Activated CD4-positive, alpha-beta T cell treated with anti-CD3 and anti-CD28 coated beads, Interleukin-2, amount 50 U/mL, for 4 hours (primary cell): ENCODE results near the gene FUT8.

Source experiments
- DNase-seq, 2 experiments: peaks; one replicate each; pipeline ENCODE4 v3.0.0-alpha.2; 2020

Gene FUT8

DNA sequence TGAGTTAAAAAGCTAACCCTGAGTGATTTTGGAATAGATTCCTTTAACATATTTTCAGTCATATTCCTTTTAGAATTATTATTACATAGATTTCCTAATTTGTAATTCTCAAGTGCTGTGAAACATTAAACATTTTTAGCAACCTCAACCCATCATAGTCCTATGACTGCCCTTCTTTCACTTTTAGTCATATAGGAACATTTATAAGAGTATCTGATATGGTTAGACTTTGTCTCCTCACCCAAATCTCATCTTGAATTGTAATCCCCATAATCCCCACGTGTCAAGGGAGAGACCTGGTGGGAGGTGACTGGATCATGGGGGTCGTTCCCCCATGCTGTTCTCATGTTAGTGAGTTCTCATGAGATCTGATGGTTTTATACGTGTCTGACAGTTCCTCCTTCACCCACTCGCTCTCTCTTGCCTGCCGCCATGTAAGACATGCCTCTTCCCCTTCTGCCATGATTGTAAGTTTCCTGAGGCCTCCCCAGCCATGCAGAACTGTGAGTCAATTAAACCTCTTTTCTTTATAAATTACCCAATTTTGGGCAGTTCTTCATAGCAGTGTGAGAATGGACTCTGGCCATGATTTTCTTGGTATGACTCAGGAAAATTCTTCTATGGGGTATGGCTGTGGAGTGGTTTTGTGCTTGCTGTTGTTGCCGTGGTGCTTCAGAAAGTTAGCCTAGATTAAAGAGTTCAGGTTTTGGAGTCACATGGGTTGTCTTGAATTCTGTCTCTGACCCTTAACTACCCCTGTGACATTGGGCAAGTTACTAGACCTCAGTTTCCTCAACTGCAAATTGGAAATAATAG lies 83.9 kb downstream of the FUT8 start:
- no peak for DNase-seq

DNA sequence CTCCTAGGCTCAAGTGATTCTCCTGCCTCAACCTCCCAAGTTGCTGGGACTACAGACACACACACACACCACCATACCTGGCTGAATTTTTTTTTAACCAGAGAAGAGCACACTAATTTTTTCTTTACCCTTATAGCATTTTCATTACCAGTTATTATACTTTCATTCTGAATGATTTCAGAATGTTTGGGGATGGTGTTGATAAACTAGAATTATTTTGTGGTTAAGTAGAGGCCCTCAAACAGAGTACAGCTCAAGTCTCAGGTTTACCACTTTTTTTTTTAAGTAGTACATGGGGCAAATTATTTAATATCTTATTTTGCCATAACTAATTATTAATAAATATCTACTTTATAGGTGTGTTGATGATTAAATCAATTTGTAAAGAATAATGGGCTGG lies 86.6 kb downstream of the FUT8 start:
- no peak for DNase-seq

DNA sequence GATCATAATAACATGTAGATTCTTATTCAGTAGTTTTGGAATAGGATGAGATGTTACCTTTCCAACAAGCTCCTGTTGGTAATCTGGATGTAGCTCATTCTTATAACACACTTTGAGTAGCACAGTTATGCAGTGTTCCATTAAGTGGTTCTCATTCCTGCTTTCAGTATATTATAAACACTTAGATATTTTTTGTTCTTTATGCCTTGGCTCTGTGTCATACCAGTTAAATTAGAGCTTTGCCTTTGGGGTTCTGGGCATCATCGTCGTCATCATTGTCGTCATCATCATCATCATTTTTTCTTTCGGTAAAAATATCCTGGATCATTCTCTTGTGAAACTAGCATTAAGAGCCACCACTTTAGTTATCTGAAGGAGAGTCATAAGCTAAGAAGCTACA lies 87.5 kb downstream of the FUT8 start:
- no peak for DNase-seq

DNA sequence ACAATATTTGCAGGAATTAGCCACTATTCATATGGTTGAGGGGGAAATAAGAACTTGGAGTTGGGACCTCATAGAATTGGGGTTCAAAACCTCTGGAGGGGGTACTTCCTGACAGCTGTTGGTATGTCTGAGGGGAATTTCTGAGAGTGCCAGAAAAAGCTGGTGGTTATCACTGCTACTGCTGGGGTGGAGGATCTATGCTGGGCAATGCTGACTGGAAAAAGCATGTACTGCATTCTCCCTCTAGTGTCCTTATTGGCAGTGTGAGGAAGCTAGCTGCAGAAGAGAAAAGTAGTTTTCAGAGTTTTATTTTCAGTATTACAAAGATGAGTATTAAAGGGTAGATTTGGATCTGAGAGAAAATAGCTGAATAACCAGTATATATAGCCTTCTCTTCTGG lies 88.8 kb downstream of the FUT8 start:
- DNase-seq: no peak

DNA sequence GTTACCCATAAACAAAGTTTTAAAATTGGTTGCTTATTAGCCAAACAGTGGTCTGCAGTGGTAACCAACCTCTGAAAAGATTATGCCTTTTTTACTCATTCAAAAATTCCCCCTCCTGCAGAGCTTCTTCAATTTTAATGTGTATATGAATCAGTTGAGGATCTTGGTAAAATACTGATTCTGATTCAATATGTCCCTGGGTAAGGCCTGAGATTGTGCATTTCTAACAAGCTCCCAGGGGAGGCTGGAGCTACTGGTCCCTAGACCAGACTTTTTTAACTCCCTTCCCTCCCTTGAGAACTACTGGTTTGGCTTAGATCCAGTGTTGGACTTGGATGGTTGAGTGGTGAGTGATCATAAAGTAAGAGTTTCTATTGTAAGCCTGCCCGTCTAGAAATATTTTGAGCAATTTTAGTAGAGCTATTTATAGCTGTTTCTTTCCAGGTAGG lies 90.2 kb downstream of the FUT8 start:
- no peak for DNase-seq

DNA sequence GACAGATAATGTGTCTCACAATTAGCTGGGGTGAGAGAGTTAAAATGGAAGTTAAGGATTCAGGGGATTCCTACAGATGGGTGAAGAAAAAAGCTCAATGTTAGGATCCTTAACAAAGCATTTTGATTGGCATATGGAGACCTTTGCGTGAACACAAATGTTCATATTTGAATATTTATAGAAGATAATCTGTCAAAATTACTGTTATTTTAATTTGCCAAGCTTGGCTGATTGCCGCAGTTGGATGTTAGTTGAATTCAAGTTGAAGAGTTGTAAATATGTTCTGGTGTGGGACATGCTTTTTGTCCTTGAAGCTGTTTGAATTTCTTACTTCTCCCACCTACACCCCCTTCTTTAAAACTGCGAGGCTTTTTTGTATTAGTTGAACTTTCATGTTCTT lies 91.2 kb downstream of the FUT8 start:
- no peak for DNase-seq

DNA sequence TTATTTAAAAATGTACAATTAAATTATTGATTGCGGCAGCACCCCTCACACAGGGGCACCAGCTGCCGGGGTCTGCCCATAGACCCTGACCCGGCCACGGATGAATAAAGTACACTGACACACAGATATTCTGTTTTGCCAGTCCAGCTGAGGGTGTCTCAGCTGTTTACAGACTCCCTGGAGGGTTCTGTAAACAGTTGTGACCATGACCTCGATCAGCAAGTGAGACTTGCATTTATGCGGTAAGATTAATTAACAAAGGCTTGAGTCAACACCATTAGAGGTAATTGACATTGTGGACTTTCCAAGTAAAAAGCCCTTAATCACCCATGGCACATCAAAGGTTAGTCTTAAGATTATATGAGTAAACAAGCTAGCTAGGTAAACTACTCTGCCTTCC lies 94.3 kb downstream of the FUT8 start:
- DNase-seq: no peak

DNA sequence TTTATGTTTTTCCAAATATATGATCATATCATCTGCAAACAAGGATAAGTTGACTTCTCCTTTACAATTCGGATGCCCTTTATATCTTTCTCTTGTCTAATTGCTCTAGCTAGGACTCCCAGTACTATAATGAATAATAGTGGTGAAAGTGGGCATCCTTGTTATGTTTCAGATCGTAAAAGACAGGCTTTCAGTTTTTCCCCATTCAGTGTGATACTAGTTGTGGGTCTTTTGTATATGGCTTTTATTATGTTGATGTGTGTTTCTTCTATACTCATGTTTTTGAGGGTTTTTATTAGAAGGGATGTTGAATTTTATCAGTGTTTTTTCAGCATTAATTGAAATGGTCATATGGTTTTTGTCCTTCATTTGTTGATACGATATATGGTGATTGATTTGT lies 97.3 kb downstream of the FUT8 start:
- no peak for DNase-seq

DNA sequence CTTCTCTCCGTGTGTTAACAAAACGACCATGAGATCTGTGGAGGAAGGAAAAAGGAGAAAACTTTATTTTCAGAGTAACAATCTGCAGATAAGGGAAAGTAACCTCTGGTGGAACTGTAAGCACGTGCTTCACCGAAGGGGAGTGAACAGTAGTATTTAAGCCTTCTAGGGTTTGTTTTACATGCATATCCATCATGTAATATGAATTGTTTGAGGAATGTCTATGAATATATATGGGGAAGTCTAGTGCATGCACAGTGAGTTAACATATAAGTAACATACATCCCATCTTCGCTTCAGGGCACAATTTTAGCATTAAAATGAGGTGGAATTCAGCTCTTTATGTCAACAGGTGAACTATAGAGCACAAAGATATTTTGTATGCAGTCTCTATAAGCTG lies 101.1 kb downstream of the FUT8 start:
- DNase-seq: no peak

DNA sequence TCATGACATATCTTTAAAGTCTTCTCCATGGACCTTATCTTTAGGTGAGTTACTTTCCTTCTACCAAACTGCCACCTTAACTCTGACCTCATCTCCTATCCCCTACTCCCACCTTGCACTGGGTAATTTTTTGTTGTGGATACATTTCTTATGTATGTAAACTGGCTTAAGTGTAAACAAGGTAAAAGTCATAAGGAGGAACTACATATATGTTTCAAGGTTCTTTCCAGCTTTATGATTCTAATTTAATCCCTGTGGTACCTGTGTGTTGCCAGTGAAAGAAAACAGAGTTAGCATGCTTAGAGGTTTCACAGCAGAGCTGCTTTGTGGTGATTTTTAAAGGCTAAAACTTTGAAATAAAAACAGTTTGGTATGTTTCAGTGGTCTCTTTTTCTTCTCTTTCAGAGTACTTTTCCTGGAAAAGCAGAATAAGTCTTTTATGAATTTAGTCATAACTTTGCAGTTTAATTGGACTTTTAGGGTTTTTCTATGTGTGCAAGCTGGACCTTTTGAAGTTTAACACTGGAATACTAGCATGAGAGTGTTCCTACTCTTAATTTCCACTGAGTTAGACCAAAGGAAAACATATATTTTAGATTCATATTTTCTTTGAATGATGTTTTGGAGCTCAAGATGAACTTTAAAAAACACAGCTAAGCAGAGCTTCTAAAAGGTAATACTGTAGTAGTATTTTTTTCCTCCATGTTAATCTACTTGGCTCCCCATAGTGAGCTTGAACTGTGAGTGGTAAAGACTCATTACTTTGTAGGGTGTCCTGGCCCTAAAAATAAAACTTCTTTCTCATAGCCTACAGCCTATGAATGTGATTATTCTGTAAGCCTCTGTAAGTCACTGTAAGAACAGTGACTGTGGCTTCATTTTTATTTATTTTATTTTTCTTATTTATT lies 105.4 kb downstream of the FUT8 start:
- DNase-seq: no peak

DNA sequence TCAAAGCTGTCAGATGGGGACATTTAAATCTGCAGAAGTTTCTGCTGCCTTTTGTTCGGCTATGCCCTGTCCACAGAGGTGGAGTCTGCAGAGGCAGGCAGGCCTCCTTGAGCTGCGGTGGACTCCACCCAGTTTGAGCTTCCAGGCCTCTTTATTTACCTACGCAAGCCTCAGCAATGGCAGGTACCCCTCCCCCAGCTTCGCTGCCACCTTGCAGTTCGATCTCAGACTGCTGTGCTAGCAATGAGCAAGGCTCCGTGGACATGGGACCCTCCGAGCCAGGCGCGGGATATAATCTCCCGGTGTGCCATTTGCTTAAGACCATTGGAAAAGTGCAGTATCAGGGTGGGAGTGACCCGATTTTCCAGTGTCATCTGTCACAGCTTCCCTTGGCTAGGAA lies 115.5 kb downstream of the FUT8 start:
- DNase-seq: no peak

DNA sequence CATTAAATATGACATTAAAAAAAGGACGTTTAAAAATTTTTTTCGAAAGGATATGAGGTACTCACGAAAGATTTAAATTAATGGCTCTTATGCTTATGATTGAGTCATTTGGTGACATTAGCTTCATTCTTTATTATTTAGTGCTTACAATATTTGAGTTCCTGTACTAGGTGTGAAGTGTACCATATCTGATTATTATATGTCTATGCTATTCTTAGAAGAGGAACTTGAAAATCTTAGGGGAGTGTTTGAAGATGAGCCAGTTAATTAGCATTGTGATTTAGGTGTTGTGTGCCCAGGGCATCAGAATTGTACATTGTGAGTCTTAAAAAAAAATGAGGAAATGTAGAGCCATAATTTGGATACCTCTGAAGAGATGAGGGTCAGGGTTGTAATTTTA lies 118.6 kb downstream of the FUT8 start:
- no peak for DNase-seq

DNA sequence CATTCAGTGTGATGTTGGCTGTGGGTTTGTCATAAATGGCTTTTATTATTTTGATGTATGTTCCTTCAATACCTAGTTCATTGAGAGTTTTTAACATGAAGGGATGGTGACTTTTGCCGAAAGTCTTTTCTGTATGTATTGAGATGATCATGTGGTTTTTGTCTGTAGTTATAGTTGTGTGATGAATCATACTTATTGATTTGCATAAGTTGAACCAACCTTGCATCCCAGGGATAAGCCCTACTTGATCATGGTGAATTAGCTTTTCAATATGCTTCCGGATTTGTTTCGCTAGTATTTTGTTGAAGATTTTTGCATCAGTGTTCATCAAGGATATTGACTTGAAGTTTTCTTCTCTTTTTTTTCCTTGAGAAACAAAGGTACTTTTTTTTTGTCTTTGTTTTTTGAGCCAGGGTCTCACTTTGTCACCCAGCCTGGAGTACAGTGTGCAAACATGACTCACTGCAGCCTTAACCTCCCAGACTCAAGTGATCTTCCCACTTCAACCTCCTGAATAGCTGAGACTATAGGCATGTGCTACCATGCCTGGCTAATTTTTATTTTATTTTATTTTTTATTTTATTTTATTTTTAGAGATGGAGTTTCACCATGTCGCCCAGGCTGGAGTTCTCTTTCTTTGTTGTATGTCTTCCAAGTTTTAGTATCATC lies 121.3 kb downstream of the FUT8 start:
- DNase-seq: no peak

DNA sequence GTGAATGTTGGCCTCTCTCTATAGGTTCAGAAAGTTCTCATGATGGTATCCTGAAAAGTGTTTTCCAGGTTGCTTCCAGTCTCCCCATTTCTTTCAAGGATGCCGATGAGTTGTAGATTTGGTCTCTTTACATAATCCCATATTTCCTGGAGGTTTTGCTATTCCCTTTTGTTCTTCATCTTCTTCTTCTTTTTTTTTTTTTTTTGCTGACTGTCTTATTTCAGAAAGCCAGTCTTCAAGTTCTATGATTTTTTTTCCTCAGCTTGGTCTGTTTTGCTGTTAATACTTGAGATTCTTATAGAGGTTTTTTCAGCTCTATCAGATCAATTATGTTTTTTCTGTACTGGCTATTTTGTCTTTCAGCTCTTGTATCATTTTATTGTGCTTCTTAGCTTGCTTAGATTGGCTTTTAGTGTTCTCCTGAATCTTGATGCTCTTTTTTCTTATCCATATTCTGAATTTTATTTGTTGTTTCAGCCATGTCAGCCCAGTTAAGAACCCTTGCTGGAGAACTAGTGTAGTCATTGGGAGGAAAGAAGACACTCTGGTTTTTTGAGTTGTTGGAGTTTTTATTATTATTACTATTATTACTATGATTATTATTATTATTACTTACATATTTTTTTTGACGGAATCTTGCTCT lies 124.4 kb downstream of the FUT8 start:
- DNase-seq: no peak

DNA sequence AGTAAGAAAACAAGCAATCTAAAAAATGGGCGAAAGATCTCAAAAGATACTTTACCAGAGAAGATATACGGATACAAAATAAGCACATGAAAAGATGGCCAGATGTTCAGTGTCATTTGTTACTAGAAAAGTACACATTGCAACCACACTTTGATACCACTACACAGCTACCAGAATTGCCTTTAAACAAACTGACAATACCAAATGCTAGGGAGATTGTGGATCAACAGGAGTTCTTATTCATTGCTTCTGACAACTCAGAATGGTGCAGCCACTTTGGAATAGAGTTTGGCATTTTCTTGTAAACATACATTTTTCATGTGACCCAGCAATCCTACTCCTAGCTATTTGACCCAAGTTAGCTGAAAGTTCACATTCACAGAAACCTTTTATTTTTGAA lies 136.3 kb downstream of the FUT8 start:
- no peak for DNase-seq

DNA sequence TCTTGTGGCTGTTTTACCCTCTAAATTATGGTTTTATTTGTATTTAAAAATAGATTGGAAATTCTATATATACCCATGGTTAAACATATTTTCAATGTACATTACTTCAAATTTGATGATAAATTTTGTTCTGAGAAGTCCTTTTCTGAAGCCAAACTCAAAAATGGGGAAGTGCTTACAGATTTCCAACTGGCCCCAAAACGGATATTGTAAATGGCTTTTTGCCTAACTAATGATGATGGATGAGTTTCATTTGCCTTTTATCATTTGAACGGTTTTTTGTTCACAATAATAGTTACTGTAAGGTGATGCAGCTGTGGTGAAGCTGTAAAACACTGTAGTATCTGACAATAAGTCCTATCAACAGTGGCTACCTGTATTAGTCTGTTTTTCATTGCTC lies 136.9 kb downstream of the FUT8 start:
- DNase-seq: no peak

DNA sequence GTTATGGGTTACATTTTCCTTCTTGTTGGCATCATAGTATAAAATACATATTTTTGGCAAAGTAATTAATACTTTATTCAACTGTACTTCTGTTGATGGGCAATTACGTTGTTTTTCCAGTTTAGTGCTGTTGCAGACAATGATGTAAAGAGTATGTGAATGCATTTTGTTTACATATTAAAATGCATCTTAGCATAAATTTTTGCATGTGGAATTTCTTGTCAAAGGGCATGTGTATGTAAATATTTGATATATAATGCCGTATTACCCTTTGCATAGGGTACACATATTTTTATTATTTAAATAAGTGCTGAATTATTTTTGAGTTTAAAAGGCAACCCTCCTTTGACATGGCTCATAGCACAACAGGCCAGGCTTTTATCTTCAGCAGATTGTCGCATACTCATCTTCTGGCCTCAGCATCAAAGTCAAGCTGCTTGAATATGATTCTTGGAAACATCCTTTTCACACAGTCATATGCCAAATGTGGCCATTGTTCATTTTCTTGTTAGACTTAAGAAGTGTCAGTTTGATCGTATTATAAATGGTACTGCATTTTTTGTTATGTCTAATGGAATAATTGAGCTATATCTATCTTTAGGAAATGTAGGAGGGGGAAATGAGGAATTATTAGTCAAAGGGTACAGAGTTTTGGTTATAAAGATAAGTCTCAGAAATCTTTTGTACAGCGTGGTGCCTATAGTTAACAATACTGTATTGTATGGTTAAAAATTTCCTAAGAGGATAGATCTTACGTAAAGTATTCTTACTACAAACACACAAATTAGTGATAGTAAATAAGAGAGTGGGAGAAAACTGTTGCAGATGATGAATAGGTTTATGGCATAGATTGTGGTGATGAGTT lies 138.5 kb downstream of the FUT8 start:
- no peak for DNase-seq

DNA sequence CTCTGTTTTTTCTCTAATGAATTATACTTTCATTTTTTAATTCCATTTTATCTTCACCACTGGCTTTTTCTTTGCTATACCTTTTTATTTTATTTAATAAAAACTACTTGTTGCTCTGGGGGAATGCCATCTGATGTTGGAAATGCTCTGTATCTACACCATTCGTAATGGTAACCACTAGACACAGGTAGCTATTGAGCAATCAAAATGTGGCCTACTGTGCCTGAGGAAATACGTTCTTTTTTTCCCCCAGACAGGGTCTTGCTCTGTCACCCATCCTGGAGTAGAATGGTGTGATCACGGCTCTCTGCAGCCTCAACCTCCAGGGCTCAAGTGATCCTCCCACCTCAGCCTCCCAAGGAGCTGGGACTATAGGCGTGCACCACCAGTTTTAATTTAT lies 140.2 kb downstream of the FUT8 start:
- no peak for DNase-seq

DNA sequence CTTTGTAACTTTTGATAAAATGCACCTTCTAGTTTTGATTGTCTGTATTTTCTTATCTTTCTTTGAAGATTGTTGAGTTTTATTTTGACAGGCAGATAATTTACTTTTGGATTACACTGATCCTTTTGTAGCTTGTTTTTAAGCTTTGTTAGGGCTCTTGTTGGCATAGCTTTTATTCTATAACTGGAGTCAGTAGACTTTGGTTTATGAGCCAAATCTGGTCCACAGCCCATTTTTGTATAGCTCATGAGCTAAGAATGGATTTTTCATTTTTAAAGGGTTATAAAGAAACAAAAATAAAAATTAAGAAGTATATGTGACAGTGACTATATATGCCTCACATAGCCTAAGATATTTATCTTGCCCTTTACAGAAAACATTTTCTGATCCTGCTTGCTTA lies 142.3 kb downstream of the FUT8 start:
- no peak for DNase-seq

DNA sequence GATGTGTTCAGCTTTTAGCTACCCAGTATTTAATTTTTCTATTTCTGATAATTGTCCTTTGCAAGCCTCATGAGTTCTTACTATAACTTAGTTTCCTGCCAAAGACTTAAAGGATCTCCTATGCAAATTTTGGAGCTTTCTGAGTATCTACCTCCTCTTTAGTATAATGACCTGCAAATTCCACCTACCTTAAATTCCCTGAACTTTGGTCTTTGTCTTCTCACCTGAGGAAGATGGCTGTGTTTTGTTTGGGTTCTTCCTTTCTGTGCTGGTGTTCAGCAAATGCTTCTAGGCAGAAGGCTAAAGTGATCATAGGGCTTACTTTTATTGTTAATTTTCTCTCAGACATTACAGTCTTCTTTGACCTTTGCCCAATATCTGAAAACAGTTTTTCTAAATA lies 142.8 kb downstream of the FUT8 start:
- no peak for DNase-seq

DNA sequence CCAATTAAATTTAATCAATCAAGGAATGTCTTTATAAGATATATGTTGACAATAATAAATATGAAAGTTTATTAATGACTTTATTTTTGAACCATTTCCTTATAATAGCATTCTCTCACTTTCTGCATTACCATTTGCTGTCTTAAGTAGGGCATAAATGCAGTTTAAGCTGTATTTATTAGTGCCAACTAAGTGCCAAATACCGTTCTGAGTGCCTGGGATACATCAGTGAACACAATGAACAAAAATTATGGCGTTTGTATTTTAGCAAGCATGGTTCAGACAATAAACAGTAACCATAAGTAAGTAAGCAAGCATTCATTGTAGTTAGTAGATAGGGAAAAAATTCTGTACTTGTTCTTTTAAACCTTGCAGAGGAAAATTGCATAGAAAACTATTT lies 145.8 kb downstream of the FUT8 start:
- DNase-seq: no peak
